Caki2 (cell line): ENCODE measurements around the gene FAM187B. TPM values are rescaled to one million over a fixed set of nuclear protein-coding genes. Genes with fewer than 3 reads are reported as not detected.

ENCODE experiments used
- DNase-seq: peaks from one replicate; pipeline ENCODE4 v3.0.0-alpha.2; 2015; ENCODE audit warnings: low read depth
- in situ Hi-C: cut with HindIII; loops from 2 replicates; pipeline ENCODE4 v1.10.0; 2016; ENCODE audit warnings: low sequenced_read_pairs, low pct_unique_long_range_greater_than_20kb, mixed read lengths
- total RNA-seq: library from RNA; depleted of rRNA; stranded (reverse); fragments of >200 nt; shearing (Covaris generic); gene quantifications from 2 replicates; pipeline ENCODE4 v1.2.3, GENCODE V29; 2014; ENCODE audit warnings: low replicate concordance

FAM187B gene
- total RNA-seq, 1 experiment from 2014 or later = not detected

DNA sequence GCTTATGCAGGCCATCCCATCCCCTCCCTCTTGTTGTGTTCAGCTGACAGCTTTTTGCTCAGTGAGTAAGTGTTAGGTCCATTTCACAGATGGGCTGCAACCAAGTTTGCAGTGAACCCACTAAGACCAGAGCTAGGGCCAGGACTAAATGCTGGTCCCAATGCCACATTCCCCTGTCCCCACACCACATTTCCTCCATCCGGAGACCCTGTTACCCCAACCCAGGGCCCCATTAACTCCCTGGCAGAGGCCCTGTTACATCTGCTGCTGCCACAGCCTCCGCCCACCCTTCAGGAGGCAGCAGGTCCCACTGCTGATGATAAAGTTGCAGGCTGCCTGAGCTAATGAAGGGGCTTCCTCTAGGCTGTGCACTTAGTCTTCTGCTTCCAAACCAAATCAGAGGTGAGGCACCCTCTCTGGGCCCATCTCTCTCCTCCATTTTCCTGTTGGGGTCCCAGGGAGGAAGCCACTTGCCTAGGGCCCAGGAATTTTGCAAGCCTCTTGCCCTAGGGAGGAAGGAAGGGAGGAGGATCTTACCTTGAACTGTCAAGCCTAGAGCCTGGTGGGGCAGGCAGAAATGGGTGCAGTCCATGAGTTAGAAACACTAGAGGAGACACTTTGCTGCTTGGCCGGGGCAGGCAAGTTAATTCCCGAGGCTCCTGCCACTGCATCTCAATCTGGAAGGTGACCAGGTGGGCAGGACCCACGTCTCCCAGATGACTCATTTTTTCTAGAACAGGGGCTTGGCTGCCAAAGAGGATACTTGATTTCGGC, 36.8 kb upstream of the FAM187B start:
- in situ Hi-C loops = no loop called here
- DNase-seq = no peak

DNA sequence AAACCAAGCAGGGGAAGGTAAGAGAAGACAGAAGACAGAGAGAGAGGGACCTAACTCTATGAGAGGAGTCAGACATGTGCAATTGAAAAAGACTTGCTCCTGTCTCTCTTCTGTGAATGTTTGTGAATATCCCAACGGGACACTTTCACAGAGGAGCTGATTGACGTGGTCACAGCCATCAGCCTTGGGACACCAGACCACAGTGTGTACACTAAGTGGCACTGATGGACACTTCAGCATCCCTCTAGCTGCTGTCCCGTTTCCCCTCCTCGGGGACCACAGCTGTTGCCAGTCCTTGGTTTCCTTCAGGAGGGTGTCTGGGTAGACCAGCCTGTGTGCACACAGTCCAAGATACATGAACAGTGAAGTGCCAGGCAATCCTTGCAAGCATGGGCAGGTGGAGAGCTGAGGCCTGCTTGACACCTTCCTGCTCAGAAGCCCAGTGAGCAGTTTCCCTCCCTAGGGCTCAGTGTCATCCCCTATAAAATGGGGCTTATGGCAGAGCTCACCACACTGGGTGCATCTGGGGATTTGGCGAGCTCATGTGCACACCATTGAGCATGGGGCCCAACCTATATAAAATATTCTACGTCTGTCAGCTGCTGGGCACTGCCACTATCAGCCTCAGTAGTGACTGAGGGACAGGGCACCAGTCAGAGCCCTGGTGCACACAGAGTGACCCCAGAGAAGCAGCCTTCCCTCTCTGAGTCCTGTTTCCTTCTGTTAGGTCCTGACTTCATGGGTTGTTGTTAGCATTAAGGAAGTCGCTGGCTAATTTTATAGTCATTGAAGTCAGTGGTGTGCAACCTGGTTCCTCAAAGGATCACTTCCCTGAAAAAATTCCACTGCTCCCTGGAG, 36.0 kb upstream of the FAM187B start:
- in situ Hi-C loops = no loop called here
- DNase-seq = peak; percentile 67

DNA sequence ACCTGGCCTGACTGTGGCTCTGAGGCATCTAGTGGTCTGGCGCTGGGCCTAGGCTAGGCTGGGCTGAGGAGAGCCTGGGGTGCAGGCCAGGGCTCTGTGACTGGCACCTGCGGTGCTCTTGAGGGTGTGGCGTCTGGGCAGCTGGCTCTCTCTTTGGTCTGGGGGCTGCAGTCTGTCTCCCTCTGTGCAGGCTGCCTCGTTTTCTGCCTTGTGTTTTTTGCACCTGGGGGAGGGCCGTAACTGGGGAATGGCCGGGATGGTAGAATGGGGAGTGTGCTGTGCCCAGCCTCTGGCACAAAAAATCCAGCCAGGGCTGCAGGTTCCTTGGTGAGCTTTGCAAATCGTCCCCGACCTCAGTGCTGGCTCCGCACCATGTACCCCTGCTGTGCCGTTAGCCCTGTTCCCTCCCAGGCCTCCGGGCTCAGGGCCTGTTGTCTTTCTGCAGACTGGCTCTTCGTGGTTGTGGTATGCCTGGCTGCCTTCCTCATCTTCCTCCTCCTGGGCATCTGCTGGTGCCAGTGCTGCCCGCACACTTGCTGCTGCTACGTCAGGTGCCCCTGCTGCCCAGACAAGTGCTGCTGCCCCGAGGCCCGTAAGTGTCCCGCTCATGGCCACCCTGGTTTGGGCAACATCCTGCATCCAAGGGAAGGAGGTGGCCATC, 33.7 kb upstream of the FAM187B start:
- in situ Hi-C loops = no loop called here
- no peak for DNase-seq

DNA sequence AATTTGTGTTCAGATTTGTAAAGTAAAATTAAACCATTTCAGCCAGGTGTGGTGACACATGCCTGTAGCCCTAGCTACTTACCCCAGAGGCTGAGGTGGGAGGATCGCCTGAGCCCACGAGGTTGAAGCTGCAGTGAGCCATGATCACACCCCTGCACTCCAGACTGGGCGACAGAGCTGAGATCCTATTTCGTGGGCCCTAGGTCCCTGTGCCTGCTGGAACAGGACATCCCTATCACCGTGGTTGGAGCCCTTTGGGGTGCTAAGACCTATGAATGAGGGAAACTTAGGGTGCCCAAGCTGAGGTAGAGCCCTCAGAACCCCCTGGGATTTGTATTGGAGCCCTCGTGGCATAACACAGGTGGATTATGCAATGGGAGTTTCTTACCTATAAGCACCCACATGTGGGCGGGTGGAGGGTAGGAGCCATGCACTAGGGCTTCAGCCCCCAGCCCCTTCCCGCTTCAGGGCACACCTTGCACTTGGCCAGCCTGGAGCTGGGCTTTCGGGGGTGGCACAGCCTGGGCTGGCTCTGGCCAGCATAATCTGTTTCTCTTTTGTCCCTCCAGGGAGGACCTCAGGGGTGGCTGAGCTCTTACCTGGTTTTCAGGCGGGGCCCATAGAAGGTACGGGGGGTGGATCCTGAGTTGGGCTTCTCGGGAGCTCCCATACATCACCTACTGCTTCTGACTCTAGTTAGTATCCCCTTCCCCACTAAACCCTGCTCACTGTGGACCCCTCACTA, 33.0 kb upstream of the FAM187B start:
- no peak for DNase-seq

DNA sequence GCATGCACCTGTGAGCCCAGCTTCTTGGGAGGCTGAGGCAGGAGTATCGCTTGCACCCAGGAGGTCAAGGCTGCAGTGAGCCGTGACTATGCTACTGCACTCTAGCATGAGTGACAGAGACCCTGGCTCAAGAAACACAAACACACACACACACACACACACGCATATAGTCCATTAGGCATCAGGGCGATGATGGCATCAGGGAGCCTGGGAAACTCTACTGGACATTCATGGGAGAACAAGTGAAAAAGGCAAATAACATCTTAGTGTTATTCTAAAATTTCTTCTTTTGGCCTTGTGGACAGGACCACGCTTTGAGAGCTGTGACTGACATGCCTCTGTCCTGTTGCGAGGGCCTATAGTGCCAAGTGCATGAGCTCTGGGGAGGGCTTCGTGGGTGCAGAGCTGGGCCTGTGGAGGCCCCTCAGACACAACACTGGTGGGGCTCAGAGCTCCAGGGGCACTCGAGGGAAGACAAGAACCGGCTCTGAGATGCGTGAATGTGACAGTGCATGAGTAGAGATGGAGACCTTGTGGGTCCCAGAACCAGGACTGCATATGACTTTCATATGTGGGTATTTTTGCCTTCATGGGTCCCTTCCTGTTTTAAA, 32.3 kb upstream of the FAM187B start:
- in situ Hi-C loops = no loop called here
- no peak for DNase-seq

More for the DNA sequence above, 33.0 kb upstream of the FAM187B start:
- in situ Hi-C loops = no loop called here

DNA sequence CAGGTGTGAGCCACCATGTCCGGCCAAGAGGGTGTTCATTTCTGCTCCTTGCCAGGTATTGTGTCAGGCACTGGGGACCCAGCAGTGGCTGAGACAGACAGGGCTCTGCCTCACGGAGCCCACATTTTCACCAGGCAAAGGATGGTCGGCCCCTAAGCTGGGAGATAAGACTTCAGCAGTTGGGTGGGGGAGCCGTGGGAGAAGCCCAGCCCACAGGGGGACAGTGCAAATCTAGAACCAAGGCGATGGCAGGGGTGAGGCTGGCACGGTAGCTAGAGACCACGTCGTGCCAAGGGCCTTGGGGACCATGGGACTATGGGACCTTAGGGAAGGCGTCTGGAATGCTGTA, 28.5 kb upstream of the FAM187B start:
- in situ Hi-C loops = no loop called here
- no peak for DNase-seq

DNA sequence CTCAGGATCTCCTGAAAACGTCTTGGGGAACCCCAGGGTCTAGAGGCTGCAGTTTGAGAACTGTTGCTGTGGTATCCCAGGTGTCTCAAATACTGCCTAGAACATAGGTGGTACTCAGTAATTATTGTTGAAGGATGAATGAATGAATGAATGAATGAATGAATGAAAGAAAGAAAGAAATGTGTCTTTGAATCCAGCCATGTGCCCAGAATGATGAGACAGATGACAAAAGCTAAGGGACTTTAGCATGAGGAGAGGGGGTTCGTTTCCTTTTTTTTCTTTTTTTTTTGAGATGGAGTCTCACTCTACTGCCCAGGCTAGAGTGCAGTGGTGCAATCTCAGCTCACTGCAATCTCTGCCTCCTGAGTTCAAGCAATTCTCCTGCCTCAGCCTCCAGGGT, 28.0 kb upstream of the FAM187B start:
- DNase-seq = no peak
- in situ Hi-C loops = no loop called here

DNA sequence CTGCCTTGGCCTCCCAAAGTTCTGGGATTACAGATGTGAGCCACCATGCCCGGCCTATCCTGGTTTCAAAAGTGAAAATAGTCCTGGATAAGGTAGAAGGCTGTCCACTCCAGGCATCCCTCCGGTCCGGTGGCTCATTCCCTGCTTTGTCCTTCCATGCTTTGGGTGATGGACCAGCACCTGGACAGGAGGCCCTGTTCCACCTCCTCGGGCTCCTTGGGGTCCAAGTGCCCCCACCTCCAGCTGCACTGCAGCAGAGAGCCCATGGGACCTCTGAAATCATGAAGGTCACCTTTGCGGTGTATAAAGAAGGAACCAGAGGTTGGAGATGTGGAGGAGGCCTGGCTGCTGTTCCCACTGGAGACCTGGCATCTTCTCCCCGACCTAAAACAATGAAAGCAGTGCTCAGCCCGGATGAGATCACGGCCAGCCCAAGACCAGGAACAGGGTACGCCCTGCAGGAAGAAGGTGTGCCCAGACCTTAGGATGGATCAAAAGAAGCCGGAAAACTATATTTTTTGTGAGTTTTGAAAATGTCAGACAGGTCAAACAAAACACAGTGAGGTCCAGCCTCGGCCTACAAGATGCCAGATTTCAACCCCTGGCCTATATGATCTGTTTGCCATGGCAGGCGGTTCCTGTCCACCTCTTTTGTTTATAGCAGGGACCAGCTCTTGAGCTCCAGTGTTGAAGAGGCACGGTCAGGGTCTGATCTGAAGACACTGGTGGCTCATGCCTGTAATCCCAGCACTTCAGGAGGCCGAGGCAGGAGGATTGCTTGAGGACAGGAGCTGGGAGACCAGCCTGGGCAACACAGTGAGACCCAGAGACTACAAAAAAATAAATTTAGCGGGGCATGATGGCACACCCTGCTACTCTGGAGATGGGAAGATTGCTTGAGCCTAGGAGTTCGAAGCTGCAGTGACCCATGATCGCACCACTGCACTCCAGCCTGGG, 26.1 kb upstream of the FAM187B start:
- DNase-seq = no peak
- in situ Hi-C loops = no loop called here

DNA sequence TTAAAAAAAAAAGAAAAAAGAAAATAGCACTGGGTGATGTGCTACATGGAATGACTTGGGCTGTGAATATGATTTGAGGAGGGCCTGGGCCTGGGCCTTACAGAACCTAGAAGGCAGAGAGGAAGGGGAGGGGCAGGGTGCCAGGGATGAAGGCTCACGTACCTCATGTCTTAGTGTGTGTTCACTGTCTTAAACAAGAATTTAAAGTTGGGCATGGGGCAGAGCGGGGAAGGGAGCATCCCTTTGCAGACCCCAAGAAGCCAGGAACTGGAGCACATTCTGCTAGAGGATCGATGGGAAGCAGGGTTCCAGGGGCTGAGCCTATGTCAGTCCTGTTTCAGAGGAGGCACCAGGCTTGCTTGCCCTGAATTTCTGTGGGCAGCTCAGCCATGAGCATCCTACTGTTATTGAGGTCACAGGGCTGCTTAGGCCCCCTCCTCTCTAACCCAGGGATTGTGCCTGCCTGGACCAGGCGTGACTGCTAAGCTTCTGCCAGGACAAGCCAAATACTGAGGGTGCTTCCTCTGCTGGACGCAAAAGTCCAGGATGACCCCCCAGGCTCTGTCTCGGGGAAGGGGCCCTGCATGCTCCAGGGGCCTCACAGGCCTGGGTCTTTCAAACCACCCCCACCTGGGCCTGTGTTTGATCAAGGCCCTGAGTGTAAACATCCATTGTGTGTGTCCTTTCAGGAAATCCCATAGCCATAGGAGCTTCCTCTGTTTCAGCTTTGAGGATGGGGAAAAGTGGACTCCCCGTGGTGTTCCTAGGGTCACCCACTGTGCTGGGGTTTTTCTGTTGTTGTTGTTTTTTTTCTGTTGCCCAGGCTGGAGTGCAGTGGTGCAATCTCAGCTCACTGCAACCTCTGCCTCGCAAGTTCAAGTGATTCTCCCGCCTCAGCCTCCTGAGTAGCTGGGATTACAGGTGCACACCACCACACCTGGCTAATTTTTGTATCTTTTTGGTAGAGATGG, 25.1 kb upstream of the FAM187B start:
- no peak for DNase-seq
- in situ Hi-C loops = no loop called here

DNA sequence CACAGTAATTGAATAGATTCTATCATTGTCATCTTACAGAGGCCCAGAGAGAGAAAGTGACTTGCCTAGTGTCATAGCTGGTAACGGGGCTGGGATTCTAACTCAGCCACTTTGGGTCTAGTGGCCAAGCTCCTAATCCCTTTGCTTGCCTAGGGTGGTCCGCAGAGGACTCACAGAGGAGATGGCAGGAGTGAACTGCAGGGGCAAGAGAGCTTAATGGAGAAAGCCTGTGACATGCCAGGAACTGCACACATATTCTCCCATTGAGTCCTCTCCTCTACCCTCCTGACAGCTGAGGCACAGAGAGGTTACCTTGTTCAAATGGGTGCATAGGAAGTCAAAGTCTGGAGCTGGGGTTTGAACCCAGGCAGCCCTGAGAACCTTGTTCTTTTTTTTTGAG, 22.9 kb upstream of the FAM187B start:
- in situ Hi-C loops = no loop called here
- no peak for DNase-seq

DNA sequence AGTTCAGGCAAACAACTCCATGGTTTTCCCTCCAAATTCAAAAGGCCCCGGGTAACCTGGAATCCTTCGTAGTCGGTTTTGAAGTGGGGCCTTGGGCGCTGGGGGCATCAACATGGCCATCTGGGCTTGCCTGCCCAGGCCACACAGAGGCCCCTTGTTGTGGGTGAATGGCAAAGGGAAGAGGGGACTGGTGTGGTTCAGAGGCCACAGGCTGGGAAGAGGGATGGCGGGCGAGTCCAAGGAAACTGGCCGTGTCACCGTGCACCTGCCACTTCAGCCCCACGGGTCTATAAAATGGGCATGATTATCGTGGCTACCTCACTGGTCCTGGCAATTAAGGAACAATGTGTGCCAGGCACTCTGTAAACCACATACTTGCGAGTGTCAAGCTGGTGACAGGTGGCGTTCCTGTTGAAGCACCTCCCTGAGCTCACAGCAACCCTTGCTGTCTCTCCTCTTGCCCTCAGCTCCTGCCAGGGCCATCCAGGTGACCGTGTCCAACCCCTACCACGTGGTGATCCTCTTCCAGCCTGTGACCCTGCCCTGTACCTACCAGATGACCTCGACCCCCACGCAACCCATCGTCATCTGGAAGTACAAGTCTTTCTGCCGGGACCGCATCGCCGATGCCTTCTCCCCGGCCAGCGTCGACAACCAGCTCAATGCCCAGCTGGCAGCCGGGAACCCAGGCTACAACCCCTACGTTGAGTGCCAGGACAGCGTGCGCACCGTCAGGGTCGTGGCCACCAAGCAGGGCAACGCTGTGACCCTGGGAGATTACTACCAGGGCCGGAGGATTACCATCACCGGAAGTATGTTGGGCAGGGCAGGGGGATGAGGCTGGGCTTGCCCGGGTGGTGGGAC, 21.5 kb upstream of the FAM187B start:
- in situ Hi-C loops = no loop called here
- no peak for DNase-seq

DNA sequence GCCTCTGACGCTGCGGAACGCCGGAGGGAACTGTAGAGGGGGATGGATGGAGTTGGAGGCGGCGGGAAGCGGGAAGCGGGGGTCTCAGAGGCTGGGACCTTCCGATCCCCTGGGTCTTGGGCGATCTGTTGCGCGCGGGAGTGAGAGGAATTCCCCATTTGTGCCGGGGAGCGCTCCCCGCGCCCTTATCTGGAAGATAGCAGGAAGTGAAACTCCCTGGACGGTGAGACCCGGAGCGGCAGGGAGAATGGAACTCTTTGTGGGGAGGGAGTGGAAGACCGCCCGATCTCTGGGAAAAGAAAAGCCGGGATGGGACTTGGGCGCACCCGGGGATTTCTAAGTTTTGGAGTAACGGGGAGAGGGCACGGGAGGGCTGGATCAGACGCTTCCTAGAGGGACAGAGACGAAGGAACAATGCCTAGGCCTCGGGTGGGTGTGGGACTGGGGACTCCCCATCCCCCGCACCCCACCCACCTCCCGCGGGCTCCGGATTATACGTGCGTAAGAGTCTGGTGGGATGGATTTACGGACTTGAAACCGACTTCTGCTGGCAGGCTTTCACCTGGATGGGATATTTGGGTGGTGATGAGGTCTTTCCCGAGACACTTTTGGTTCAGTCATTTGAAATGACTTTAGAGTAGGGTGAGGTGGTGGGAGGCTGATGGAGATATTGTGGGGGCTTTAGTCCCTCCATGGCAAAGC, 20.8 kb upstream of the FAM187B start:
- no peak for DNase-seq
- in situ Hi-C loops = no loop called here

DNA sequence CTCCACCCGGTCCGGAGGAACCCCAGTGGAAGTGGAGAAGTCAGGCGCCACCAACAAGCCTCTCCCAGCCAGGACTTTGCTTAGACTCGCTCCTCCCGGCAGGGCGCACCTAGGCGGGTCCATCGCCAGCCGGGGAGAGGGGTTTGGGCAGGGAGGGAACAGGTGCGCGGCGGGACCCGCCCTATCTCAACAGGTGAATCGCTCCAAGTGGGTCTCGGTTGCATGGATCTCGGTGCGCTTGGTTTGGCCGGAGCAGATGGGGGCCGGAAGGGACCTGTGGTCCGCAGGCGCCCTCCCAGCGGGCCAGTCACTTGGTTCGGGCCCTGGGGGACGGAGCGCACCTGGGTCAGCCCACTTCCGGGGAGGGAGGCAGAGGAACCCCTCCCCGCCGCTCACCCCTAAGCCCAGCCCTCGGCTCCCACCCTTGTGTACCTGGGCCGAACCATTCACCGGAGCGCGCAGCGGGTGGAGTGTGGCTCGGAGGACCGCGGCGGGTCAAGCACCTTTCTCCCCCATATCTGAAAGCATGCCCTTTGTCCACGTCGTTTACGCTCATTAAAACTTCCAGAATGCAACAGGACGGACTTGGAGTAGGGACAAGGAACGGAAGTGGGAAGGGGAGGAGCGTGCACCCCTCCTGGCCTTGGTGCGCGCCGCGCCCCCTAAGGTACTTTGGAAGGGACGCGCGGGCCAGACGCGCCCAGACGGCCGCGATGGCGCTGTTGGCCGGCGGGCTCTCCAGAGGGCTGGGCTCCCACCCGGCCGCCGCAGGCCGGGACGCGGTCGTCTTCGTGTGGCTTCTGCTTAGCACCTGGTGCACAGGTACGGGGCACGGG, 20.0 kb upstream of the FAM187B start, which contains the start of gene LSR:
Gene LSR (plus strand): TSS at position 693 of the 836 bp plus-strand sequence. CDS start 21 bp downstream, at position 714.
- DNase-seq = peak; percentile 97
- in situ Hi-C loops = no loop called here
